Measurements from ENCODE around the gene CSPG5. TPM values are rescaled to one million over a fixed set of nuclear protein-coding genes. Genes with fewer than 3 reads are reported as not detected.

Gene CSPG5
- total and polyA plus RNA-seq, 8 donors = 0.80 to 19.2 (median 1.2) TPM

DNA sequence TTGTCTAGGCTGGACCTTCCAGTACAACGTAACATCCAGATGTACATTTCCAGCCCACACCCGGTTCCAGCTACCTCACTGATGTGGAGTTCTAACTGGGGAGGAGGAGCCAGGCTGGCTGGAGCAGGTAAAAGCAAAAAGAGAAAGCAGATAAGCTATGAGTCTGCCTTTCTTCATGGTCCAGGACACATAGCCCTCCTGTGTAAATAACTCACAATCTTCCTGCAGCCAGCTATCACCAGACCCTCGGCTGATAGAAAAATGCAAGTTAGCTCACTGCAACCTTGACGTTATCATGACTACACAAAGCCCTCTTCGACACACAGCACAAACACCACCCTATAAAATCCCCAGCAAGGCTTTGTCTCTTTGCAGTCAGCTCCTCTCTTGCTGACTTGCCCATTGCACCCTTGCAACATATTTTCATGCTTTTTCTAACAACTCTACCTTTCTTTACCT lies 44.6 kb downstream of the CSPG5 start:
- TF ChIP-seq, protein P1, sequence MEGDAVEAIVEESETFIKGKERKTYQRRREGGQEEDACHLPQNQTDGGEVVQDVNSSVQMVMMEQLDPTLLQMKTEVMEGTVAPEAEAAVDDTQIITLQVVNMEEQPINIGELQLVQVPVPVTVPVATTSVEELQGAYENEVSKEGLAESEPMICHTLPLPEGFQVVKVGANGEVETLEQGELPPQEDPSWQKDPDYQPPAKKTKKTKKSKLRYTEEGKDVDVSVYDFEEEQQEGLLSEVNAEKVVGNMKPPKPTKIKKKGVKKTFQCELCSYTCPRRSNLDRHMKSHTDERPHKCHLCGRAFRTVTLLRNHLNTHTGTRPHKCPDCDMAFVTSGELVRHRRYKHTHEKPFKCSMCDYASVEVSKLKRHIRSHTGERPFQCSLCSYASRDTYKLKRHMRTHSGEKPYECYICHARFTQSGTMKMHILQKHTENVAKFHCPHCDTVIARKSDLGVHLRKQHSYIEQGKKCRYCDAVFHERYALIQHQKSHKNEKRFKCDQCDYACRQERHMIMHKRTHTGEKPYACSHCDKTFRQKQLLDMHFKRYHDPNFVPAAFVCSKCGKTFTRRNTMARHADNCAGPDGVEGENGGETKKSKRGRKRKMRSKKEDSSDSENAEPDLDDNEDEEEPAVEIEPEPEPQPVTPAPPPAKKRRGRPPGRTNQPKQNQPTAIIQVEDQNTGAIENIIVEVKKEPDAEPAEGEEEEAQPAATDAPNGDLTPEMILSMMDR (IDR thresholded peaks at IDR 0.05) = no peak
- intact Hi-C loops (cut with DNase I) = no loop called here
- ATAC-seq = no peak
- no peak overlapping the region for H3K27ac ChIP-seq
- no peaks in the 10 kb centered on the region for H3K9me3 ChIP-seq
- H3K4me1 ChIP-seq = no peaks in the 10 kb centered on the region
- no peak for DNase-seq
- no peak overlapping the region for H3K4me3 ChIP-seq
- H3K36me3 ChIP-seq = no peaks in the 10 kb centered on the region
- H3K27me3 ChIP-seq = no peaks in the 10 kb centered on the region

GRCh38 chr3:47533481-47533880 lies 45.2 kb downstream of the CSPG5 start:
- TF ChIP-seq, protein P1 (IDR thresholded peaks at IDR 0.05) = no peak
- intact Hi-C loops (cut with DNase I) = no loop called here
- no peak for ATAC-seq
- Histone ChIP-seq H3K27ac (no peak overlapping the region), H3K9me3 (no peaks in the 10 kb centered on the region), H3K27me3 (no peaks in the 10 kb centered on the region), H3K36me3 (no peaks in the 10 kb centered on the region), H3K4me3 (no peak overlapping the region), H3K4me1 (no peaks in the 10 kb centered on the region)
- DNase-seq = no peak

DNA sequence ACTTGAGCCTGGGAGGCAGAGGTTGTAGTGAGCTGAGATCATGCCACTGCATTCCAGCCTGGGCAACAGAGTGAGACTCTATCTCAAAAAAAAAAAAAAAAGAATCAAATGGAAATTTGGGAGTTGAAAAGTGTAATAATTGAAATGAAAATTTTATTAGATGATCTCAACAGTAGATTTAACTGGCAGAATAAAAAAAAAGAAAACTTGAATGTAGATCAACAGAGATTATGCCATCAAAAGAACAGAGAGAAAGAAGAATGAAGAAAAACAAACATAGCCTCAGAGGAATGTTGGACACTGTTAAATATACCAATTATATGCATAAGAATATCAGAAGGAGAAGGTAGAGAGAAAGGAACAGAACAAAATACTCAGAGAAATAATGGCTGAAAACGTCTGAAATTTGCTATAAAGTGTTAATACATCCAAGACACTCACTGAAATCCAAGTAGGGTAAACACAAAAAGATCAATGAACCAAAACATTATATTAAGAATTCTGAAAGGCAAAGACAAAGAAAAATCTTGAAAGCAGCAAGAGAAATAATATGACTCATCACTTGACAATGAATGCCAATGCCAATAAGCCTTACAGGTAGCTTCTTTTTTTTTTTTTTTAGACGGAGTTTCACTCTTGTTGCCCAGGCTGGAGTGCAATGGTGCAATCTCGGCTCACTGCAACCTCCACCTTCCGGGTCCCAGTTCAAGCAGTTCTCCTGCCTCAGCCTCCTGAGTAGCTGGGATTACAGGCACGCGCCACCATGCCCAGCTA lies 50.5 kb downstream of the CSPG5 start:
- no peaks in the 10 kb centered on the region for H3K27me3 ChIP-seq
- no peak overlapping the region for H3K4me3 ChIP-seq
- DNase-seq (no peak), ATAC-seq (no peak)
- H3K9me3 ChIP-seq = no peaks in the 10 kb centered on the region
- H3K36me3 ChIP-seq = no peaks in the 10 kb centered on the region
- H3K27ac ChIP-seq = no peak overlapping the region
- intact Hi-C loops (cut with DNase I) = loop anchor here in 1 of 2 donors (10.0 kb wide), 1 partner anchor 267 kb away; no protein-coding TSS in a partner anchor
- TF ChIP-seq, protein P1 (IDR thresholded peaks at IDR 0.05) = no peak
- no peaks in the 10 kb centered on the region for H3K4me1 ChIP-seq

GRCh38 chr3:47525617-47526016 lies 53.0 kb downstream of the CSPG5 start:
- H3K4me3 ChIP-seq = no peak overlapping the region
- H3K9me3 ChIP-seq = no peaks in the 10 kb centered on the region
- no peak overlapping the region for H3K27ac ChIP-seq
- intact Hi-C loops (cut with DNase I) = loop anchor here in 1 of 2 donors (10.0 kb wide), 1 partner anchor 269 kb away; no protein-coding TSS in a partner anchor
- ATAC-seq (no peak), DNase-seq (no peak)
- H3K36me3 ChIP-seq = no peaks in the 10 kb centered on the region
- TF ChIP-seq, protein P1 (IDR thresholded peaks at IDR 0.05) = no peak
- no peaks in the 10 kb centered on the region for H3K27me3 ChIP-seq
- peaks cover 3 to 5% of the 10 kb centered on the region in 2 donors for H3K4me1 ChIP-seq

DNA sequence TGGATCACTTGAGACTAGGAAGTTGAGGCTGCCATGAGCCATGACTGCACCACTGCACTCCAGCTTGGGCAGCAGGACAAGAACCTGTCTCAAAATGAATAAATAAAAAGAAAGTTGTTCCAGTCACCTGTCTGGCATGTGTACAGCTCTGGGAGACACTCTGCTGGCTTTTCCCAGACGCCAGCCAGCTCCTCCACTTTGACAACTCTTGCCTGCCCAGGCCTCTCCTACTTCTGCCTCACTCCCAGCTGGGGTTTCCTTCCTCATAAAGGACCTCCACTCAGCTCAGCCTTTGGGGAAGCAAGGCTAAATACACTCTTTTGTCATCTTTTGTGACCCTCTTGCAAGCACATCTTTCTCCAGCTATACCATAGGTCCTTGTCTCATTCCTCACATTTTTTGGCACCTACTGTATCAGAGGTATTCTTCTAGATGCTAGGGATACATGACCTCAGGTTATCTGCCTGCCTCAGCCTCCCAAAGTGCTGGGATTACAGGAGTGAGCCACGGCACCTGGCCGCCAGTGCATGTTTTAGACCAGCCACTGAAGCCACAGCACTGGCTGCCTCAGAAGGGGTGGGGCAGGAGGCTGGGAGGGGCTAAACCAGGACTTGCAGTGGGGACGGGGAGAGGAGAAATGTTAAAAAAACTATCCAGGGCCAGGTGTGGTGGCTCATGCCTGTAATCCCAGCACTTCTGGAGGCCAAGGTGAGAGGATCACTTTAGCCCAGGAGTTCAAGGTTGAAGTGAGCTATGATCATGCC lies 55.2 kb downstream of the CSPG5 start:
- Histone ChIP-seq H3K36me3 (no peaks in the 10 kb centered on the region), H3K27me3 (no peaks in the 10 kb centered on the region), H3K27ac (no peak overlapping the region), H3K4me1 (peaks cover 3 to 5% of the 10 kb centered on the region in 2 donors), H3K4me3 (no peak overlapping the region), H3K9me3 (no peaks in the 10 kb centered on the region)
- intact Hi-C loops (cut with DNase I) = loop anchor here in 1 of 2 donors (10.0 kb wide), 1 partner anchor 271 kb away; no protein-coding TSS in a partner anchor
- no peak for DNase-seq
- TF ChIP-seq, protein P1 (IDR thresholded peaks at IDR 0.05) = no peak
- peak; percentile 19 for ATAC-seq

All from left lung (tissue), 10 donors.